NCI-H526 treated with DMSO at 0.1 percent for 48 hours (cell line): ENCODE measurements around the gene STARD10.
"Not testable (repeated sequence)": the region's sequence is repeated elsewhere in the genome, so short reads cannot be mapped to it uniquely, and the experiment has no call there.

ENCODE experiments used
- DNase-seq: peaks from one replicate; lab custom pipeline; 2025; lab: John Stamatoyannopoulos, UW

STARD10 gene, protein sequence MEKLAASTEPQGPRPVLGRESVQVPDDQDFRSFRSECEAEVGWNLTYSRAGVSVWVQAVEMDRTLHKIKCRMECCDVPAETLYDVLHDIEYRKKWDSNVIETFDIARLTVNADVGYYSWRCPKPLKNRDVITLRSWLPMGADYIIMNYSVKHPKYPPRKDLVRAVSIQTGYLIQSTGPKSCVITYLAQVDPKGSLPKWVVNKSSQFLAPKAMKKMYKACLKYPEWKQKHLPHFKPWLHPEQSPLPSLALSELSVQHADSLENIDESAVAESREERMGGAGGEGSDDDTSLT

DNA sequence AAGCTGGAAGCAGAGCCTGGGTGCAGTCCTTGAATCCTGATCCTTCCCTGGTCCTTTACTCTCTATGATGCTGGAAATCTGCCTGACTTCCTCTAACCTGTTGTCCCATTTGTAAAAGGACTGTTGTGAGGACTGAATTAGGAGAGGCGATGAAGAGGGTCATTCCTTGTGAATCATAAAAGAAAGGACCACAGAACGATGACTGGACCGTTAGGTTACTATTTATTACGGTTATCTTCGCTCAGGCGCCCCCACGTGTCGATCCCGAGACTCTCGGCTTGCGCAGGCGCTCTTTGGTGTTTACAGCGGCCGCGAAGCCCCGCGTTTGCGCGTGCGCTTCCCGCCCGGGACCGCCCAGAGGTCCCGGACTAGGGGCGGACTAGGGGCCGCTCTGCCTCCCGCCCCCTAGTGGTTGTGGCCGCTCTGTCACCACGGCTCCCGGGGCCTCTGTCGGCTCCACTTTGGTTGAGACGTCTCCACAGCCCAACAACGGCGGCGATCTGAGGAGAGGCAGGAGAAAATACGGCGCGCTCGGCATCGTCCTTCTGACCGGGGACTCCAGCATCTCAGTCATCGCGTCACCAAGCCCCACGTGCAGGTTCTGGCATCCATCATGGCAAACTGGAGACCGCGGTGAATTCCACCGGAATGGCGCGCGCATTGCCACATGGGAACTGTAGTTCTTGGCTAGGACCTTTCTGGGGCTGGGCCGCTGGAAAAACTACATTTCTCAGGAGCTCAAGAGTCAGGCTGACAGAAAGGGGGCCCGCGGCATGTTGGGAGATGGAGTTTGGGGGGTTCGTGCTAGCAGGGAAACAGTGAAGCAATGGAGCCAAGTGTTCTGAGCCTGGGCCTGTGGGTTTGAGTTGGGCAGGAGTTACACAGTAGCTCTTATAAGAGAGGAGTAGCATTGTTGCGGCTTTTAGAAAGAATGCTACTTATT, at the start of gene STARD10:
Gene STARD10 (minus strand): TSS at position 623 of the 943 bp plus-strand sequence. CDS start 12,866 bp downstream, outside the sequence.
- peak; percentile 93 for DNase-seq

DNA sequence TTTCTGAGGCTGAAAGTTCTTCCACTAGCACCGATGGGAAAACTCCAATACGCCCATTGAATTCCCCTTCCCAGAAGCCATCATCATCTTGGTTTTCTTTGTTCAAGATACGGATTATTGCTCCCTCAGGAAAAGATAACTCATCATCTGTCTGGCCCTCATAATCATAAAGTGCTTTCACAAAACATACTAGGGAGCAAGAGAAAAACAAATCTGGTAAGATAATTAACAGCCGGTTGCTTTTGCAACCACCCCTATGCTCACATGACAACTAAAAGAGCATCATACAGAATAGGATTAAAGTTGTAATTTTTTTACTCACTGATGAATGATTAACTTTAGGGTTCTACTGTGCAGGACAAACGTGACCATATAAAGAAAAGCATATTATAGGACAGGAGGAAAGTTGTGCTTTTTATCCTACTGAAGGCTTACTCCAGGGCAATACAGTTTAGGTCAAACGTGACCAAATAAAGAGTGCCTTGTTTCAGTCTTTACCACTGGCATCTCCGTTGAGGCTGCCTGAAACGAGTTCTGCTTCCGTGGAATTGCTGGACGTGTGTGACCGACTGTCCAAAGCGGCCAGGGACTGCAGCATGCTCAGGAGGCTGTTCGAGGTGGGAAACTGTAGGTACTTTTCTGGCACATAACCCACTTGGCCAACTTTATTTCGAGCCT, 48.9 kb upstream of the STARD10 start:
- DNase-seq: no peak

DNA sequence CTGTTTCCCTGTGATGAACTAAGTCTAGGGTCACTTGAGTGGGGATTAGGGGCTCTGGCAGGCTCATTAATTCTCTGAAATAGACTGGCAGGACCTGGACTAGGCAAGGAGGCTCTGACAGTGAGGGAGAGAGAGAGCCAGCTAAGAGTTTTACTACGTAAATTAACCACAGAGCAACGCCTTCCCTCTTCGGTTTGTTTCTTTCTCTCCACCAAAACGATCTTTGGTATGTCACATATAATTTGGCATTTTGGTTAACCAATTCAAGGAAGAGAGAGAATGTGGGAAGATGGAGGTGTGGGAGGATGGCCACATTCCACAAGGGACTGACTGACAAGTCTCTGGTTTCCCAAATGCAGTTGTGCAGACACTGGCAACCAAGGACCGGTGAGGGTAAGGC, 48.3 kb upstream of the STARD10 start:
- no peak for DNase-seq

DNA sequence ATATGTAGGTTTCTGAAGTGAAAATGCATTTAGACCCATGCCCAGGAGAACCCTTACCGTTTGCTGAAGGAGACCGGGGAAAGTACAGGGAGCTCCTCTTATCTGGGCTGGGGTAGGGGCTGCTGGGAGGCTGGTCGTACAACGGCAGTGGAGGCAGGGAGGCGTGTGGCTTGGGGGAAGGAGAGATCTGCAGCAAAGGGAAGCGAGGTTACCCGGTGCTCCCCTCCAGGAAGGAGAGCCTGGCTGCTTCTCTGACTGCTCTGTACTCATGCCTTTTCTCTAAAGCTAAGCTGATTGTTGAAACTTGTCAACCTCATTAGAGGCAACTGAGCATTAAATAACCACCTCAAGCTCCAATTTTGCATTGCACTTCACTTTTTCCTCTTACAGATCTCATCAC, 47.5 kb upstream of the STARD10 start:
- no peak for DNase-seq

DNA sequence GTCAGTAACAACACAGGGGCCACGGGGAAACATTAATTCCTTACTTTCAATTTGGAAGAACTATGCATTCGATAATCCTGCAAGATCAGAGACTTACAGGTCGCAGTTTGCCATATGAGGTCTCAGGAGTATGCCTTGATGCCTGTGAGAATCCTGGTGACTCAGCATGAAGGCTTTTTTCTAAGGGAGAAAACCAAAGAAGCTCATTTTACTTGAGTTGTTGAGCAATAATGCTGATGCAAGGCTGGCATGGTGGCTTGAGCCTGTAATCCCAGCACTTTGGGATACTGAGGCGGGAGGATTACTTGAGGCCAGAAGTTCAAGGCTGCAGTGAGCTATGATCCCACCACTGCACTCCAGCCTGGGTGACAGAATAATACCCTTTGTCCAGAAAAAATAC, 46.9 kb upstream of the STARD10 start:
- no peak for DNase-seq

DNA sequence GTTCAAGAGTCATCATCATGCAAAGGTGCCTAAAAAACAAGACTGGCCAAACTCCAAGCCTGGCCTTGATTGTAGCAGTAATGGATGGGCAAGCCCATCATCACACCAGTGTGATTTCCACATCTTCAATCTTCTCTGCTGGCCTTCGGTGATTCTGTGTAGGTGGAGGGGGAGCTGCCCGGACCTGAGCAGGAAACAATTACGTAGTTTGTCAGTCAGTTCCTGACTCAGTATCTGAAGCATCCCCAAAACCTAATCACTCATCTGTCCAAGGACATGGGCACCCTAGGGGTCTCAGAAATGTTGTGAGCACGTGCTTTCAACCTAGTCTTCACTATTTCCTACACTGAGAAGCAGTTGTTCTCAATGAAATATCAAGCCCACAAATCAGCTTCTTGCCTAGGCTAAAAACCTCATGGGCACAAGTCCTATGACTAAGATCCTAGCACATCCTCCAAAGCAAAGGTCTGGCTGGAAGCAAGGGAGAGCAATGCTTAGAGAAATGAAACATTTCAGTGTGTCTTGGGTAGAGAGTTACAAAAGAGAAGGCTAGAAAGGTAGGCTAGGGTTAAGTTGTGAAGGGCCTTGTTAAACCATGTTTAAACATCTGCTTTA, 45.0 kb upstream of the STARD10 start:
- DNase-seq: no peak

DNA sequence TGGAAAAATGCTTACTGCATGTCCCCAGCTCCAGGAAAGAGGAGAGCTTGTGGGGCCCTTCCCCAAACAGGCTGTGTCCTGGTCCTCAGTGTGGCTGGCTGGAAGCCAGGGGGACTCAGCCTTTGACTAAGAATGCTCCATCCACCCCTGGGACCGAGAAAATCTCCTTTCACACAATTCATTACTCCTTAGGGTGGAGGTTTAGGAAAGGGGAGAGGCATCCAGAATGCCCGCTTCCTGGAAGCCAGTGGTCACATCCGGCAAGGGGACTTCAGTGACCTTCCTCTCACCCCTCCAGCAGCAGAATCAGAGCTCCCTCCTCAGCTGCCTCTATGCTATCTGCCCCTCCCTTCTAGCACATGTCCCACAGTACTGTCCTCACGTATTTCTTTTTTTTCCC, 42.3 kb upstream of the STARD10 start:
- no peak for DNase-seq

DNA sequence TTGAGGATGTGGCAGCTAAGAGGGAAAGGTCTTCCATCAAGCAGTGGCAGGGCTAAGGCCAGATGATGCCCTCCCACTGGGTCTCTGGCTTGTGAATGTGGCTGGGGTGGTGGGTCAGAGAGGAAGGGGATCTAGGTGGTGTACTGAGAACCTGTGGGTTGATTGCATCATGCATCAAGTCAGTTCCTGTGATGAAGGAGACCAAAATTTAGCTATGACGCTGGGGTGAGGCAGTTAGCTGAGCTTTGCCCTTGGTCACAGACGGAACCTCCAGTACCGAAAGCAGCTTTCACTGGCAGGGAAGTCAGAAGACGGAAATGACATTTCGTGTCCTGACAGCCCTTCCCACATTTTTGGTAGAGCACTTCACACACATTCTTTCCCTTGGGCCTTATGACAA, 41.1 kb upstream of the STARD10 start:
- DNase-seq: no peak

DNA sequence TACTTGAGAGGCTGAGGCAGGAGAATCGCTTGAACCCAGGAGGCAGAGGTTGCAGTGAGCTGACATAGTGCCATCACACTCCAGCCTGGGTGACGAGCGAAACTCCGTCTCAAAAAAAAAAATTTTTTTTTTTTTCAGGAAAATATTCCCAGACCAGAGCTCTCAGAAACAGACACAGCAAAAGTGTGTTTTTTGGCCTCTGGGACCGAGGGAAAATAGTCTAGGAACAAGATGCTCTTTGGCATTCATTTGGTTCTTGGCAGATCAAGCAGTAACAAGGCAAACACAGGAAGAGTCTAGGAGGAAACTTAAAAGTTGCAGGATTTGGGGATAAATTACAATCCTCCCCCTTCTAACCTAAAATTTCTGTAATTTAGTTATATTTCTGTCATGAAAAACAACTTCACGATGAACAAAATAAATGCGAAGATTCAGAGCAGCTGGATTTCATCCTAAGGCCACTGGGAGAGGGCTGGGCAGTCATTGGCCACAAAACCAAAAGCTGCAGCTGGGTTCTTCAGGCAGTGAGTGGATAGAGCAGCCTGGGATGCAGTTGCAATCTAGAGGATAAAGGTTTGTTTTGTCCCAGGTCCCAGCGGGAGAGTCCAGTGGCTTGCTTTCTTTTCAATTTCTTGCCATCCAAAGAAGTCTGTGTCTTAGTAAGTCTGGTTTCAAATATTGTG, 40.1 kb upstream of the STARD10 start:
- no peak for DNase-seq

DNA sequence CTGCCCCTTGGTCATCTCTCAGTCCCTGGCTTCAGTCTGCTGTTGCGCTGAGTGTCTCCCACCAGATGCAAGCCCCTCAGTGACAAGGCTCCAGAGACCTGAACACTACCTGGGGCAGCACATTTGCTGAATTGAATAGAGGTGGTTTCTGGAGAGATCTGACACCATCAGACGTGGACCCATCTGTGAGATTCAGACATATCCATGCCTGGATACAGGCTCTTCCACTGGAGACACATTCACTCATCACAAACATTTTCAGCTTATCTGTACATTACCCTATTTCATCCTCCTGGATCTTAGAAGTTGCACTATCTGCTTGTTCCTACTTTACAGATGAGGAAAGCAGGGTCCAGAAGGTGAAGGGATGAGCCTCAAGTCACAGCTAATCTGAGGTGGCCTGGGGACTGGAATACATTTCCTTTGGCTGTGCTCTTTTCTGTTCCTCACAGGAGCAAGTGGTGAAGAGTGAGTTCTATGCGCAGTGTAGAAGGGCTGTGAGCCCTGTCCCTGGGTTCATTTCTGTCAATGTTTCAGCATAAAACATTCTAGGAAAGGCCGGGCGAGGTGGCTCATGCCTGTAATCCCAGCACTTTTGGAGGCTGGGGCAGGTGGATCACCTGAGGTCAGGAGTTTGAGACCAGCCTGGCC, 39.4 kb upstream of the STARD10 start:
- no peak for DNase-seq

DNA sequence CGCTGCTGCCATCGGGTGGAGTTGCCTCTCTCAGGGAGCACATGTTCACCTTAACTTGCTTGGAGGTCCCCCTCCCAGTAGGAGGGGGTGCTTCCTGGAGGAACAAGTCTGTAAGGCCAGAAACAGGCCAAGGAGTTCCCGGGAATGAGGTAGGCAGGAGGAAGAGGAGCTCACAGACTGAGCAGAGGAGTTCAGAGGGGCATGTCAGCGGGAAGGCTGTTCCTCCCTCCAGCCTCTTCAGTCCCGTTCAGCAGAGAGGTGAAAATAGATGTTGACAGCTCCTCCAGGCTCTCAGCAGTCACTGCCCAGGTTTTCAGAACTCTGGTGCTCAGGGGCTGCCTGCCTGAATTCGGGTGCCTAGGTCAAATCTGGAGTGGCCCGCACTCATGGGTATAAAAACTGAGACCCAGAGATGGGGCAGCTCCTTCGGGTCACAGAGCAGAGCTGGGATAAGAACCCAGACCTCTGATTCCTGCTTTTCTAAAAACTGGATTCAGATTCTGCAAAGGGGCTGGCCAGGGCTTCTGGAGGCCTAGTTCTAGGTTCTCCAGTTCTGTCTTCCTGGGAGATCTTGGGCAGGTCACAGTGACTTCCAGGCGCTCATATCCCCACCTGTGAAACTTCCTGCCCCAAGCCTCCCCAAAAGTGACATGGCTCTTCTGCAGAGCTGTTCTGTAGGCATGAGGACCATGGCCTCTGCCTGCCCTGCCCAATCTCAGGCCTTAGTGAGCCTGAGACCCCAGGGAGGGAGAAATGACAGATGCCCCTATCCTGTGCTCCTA, 38.6 kb upstream of the STARD10 start:
- no peak for DNase-seq

DNA sequence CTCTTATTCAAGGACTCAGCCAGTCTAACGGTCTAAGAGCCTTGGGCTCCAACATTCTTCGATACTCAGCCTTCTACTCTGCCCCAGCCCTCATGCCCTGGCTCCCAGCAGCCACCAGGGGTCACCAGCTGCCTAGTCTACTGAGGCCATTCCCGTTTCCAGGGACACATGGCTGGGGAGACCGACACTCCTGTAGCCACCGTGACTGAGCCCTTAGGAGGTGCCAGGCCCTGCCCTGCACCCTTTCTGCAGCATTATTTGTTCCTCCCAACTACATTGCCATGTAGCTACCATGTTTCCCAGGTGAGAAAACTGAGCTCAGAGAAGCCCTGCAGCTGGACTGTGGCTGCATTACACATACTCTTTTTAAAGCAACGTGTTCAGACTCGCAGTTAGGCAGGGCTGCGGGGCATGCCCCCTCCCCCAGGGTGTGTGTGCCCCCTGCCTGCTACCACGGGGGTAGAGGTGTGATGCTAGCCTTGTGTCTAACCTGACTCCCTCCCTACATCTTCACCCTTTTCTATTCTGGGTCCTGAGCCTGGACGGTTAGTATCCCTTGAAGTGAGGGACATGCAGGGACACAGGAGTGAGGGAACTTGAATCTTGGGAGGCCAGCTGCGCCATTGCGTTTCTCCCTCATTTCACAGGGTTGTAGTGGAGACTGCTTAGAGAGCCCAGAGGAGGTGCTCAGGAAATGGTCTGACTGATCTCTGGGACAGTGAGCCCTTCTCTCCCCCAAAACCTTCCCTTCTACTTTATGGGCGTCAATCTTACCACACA, 37.9 kb upstream of the STARD10 start:
- DNase-seq: peak; percentile 59

DNA sequence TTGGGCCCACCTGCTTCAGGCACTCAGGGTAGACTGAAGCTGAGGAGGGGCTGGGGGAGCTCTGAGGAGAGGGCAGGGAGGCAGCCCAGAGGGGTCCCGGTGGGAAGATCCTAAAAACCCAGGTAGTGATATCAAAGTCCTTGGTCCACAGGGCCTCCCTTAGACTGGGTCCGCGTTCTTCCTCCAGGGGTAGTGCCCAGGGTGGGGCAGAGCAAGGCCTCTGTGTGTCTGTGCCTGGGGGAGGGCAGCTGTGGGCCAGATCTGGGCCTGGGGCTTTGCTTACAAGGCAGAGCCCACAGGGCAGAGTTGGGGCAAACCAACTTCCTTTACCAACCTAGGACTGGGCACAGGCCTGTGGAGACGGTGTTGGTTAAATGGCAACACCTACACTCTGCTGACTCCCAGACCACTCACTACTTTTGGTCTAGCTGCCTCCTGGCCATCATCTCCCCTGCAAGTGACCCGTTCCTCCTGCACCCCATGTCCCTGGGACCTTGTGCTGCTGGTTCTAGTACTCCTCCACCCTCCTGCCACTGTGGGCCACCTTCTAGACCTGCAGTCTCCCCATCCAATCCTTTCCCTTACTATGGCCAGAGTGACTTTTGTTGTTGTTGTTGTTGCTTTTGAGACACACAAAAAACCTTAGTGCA, 36.2 kb upstream of the STARD10 start:
- DNase-seq: no peak

DNA sequence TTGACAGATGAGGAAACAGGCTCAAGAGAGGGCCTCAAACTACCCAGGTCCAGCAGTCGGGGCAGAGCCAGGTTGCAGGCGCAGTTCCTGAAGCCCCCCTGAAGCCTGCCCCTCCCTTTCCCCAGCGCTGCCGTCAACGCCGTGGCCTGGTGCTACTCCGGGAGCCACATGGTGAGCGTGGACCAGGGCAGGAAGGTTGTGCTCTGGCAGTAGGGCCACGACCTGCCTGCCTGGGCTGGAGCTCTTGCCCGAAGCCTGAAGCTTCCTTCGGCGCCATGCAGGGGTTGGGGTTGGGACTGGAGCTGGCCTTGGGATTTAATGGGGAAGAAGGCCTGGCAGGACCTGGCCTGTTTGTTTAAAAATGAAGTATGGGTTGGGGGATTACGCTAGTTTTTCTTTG, 35.3 kb upstream of the STARD10 start:
- no peak for DNase-seq

DNA sequence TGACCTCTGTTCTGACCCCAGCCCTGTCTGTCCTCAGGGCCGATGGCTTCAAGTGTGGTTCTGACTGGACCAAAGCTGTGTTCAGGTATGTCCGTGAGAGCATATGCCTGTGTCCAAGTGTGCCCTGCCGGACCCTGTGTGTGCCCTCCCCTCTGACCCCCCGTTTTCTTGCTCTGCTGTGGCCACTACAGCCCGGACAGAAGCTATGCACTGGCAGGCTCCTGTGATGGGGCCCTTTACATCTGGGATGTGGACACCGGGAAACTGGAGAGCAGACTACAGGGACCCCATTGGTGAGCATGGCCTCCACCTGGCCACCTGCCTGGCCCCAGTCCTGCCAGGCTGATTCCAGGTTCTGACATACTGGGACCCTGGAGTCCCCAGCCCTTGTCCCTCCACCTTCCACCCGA, 34.9 kb upstream of the STARD10 start:
- DNase-seq: no peak

DNA sequence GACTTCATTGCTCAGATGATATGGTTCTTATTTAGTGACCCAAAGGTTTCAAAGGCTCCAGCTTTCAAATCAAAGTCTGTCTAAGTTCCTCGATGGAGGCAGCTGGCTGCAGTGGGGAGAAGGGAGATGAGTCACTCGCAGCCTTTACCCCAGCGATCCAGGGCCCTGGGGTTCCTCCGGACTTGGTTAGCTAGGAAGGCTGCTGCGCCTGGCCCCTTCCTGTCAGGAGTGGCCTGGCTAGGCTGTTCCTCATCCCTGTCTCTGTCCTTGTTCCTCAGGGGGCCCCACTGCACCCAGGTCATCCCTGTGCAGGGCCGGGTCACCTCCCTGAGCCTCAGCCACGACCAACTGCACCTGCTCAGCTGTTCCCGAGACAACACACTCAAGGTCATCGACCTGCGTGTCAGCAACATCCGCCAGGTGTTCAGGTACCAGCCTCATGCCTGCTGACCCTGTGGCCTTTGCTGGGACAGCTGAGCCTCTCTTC, 34.3 kb upstream of the STARD10 start:
- no peak for DNase-seq

DNA sequence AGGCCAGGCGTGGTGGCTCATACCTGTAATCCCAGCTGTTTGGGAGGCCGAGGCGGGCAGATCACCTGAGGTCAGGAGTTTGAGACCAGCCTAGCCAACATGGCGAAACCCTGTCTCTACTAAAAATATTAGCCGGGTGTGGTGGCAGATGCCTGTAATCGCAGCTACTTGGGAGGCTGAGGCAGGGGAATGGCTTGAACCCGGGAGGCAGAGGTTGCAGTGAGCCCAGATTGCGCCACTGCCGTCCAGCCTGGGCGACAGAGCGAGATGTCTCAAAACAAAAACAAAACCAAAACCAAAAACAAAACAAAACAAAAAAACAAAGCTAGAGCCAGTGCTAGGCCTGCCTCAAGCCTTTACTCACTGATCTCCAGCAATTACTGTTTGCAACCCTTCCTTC, 33.8 kb upstream of the STARD10 start:
- DNase-seq: not testable (repeated sequence)

DNA sequence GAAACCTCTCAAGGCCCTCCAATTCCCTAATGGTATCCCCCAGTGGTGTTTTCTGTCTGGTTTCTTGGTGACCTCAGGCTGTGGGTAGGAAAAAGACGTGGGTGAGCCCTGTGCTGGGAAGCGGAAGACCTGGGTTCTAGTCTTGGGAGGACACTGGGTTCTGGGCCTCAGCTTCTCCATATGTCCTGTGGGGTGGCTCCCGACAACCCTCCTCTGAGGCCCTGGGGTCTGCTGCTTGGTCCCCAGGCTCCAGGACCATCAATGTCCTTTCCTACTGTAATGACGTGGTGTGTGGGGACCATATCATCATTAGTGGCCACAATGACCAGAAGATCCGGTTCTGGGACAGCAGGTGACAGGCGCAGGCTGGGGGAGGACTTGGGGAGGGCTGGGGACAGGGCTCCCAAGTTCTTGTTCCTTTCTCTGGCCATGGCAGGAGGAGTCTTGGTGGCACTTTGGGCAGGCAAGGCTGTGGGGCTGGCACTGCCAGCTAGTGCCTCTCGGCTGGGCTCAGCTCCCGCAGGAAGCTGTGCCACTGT, 33.2 kb upstream of the STARD10 start:
- DNase-seq: no peak
